WTC11 (cell line): ENCODE data around the gene SNAPC4. TPM values are rescaled to one million over a fixed set of nuclear protein-coding genes. Genes with fewer than 3 reads are reported as not detected.

Experiments
- ATAC-seq: fragments of 200-7000 bp; cut with Tn5 transposase; 2 replicates; pipeline ENCODE4 v1.10.0; 2021; ENCODE audit warnings: mild to moderate bottlenecking, moderate library complexity
- CTCF ChIA-PET: fragments of 300-600 bp; sonication (Branson Sonifier 250); formaldehyde crosslinking; loops from one replicate; lab custom pipeline; 2021; ENCODE audit warnings: antibody characterized with exemption; lab: Charles Lee
- POLR2A ChIA-PET: fragments of 350-600 bp; sonication (Branson Sonifier 250); formaldehyde crosslinking; loops from one replicate; lab custom pipeline; 2021; ENCODE audit warnings: antibody characterized with exemption; lab: Charles Lee
- DNase-seq: peaks from one replicate; pipeline ENCODE4 v3.0.0; 2021; ENCODE audit warnings: low spot score
- H3K27ac Mint-ChIP-seq: 2 replicates; pipeline ENCODE4 v1.8.0; 2021; ENCODE audit warnings: mixed read lengths
- H3K27me3 Mint-ChIP-seq: 2 replicates; pipeline ENCODE4 v1.8.0; 2021; ENCODE audit warnings: low read depth, mild to moderate bottlenecking, moderate library complexity, mixed read lengths
- H3K36me3 Mint-ChIP-seq: 2 replicates; pipeline ENCODE4 v1.8.0; 2021; ENCODE audit warnings: mixed read lengths
- H3K4me1 Mint-ChIP-seq: 2 replicates; pipeline ENCODE4 v1.8.0; 2022; ENCODE audit warnings: mixed read lengths
- H3K4me3 Mint-ChIP-seq: 2 replicates; pipeline ENCODE4 v1.8.0; 2021; ENCODE audit warnings: mild to moderate bottlenecking, moderate library complexity, mixed read lengths
- H3K9me3 Mint-ChIP-seq: 2 replicates; pipeline ENCODE4 v1.8.0; 2021; ENCODE audit warnings: mixed read lengths
- AR ChIP-seq: fragments of 250-450 bp; sonication (Bioruptor Pico); IDR thresholded peaks from 2 replicates; pipeline ENCODE4 v1.9.0; 2021; ENCODE audit warnings: mild to moderate bottlenecking
- CREB1 ChIP-seq: sonication (generic); formaldehyde crosslinking; IDR thresholded peaks from 2 replicates; pipeline ENCODE4 v1.8.0; 2023; ENCODE audit warnings: mild to moderate bottlenecking, missing genetic modification reagents
- E2F1 ChIP-seq: sonication (generic); formaldehyde crosslinking; IDR thresholded peaks from 2 replicates; pipeline ENCODE4 v1.8.0; 2022; ENCODE audit warnings: mild to moderate bottlenecking, missing genetic modification reagents
- ETV6 ChIP-seq: sonication (generic); formaldehyde crosslinking; IDR thresholded peaks from 2 replicates; pipeline ENCODE4 v1.8.1; 2022; ENCODE audit warnings: mild to moderate bottlenecking, missing genetic modification reagents
- FOXJ3 ChIP-seq: sonication (generic); formaldehyde crosslinking; IDR thresholded peaks from 2 replicates; pipeline ENCODE4 v1.9.0; 2021; ENCODE audit warnings: missing genetic modification reagents, mild to moderate bottlenecking, borderline replicate concordance
- GTF2I ChIP-seq: fragments of 250-450 bp; sonication (Bioruptor Pico); conservative IDR thresholded peaks from 2 replicates; pipeline ENCODE4 v1.4.0; 2021; ENCODE audit warnings: mild to moderate bottlenecking
- KAT7 ChIP-seq: sonication (generic); formaldehyde crosslinking; IDR thresholded peaks from 2 replicates; pipeline ENCODE4 v1.8.1; 2023; ENCODE audit warnings: missing genetic modification reagents, mild to moderate bottlenecking, borderline replicate concordance
- MYBL2 ChIP-seq: sonication (generic); formaldehyde crosslinking; IDR thresholded peaks from 2 replicates; pipeline ENCODE4 v1.8.1; 2023; ENCODE audit warnings: mild to moderate bottlenecking, moderate library complexity, missing genetic modification reagents
- NR2C2 ChIP-seq: sonication (generic); formaldehyde crosslinking; IDR thresholded peaks from 2 replicates; pipeline ENCODE4 v1.8.0; 2022; ENCODE audit warnings: mild to moderate bottlenecking, missing genetic modification reagents
- PREB ChIP-seq: sonication (generic); formaldehyde crosslinking; IDR thresholded peaks from 2 replicates; pipeline ENCODE4 v1.8.1; 2022; ENCODE audit warnings: mild to moderate bottlenecking, missing genetic modification reagents, moderate library complexity, borderline replicate concordance
- RELA ChIP-seq: sonication (generic); formaldehyde crosslinking; IDR thresholded peaks from 2 replicates; pipeline ENCODE4 v1.8.1; 2022; ENCODE audit warnings: missing genetic modification reagents, mild to moderate bottlenecking, borderline replicate concordance
- RORB ChIP-seq: fragments of 250-450 bp; sonication (Bioruptor Pico); IDR thresholded peaks from 2 replicates; pipeline ENCODE4 v1.9.0; 2021; ENCODE audit warnings: mild to moderate bottlenecking
- SP1 ChIP-seq: sonication (generic); formaldehyde crosslinking; conservative IDR thresholded peaks from 2 replicates; pipeline ENCODE4 v1.8.1; 2022; ENCODE audit warnings: missing genetic modification reagents
- USF2 ChIP-seq: sonication (generic); formaldehyde crosslinking; IDR thresholded peaks from 2 replicates; pipeline ENCODE4 v1.8.1; 2023; ENCODE audit warnings: mild to moderate bottlenecking, missing genetic modification reagents, moderate library complexity
- ZBTB21 ChIP-seq: sonication (generic); formaldehyde crosslinking; IDR thresholded peaks from 2 replicates; pipeline ENCODE4 v1.8.1; 2023; ENCODE audit warnings: mild to moderate bottlenecking, missing genetic modification reagents, borderline replicate concordance
- ZNF219 ChIP-seq: sonication (generic); formaldehyde crosslinking; IDR thresholded peaks from 2 replicates; pipeline ENCODE4 v1.8.0; 2023; ENCODE audit warnings: missing genetic modification reagents, mild to moderate bottlenecking, borderline replicate concordance
- ZNF232 ChIP-seq: sonication (generic); formaldehyde crosslinking; IDR thresholded peaks from 2 replicates; pipeline ENCODE4 v1.8.0; 2022; ENCODE audit warnings: mild to moderate bottlenecking, missing genetic modification reagents
- ZNF263 ChIP-seq: sonication (generic); formaldehyde crosslinking; IDR thresholded peaks from 2 replicates; pipeline ENCODE4 v1.8.1; 2022; ENCODE audit warnings: low read depth, mild to moderate bottlenecking, moderate library complexity, missing genetic modification reagents
- ZNF532 ChIP-seq: fragments of 250-450 bp; sonication (Bioruptor Pico); IDR thresholded peaks from 2 replicates; pipeline ENCODE4 v1.9.0; 2021; ENCODE audit warnings: mild to moderate bottlenecking, borderline replicate concordance
- total RNA-seq: library from RNA; stranded (reverse); gene quantifications from 3 replicates; pipeline ENCODE4 v1.2.3, GENCODE V29; 2021

The SNAPC4 gene
- total RNA-seq, 1 experiment from 2014 or later = 22.8 TPM

GRCh38 chr9:136357202-136357725 lies 42.7 kb downstream of the SNAPC4 start:
- Mint-ChIP-seq H3K9me3 (no peaks in the 10 kb centered on the region), H3K4me3 (no peak overlapping the region), H3K4me1 (no peaks in the 10 kb centered on the region), H3K27ac (no peak overlapping the region), H3K36me3 (no peaks in the 10 kb centered on the region)
- POLR2A ChIA-PET = no interaction called here
- CTCF ChIA-PET = interaction anchor here (0.5 kb wide), 1 partner anchor 35 kb away, joined by 3 read pairs; no protein-coding TSS in a partner anchor
- no peak for ATAC-seq
- DNase-seq = no peak
- TF ChIP-seq NR2C2 (CRISPR knock-in tag) (no peak), FOXJ3 (CRISPR knock-in tag) (no peak), MYBL2 (CRISPR knock-in tag) (no peak), ZNF232 (CRISPR knock-in tag) (no peak), RORB (no peak), ZNF219 (no peak), KAT7 (no peak), PREB (no peak), USF2 (CRISPR knock-in tag) (no peak), CREB1 (CRISPR knock-in tag) (no peak), SP1 (CRISPR knock-in tag) (no peak), ETV6 (CRISPR knock-in tag) (no peak)
- TF ChIP-seq, all 79 proteins: peak for 0
- H3K27me3 Mint-ChIP-seq = no peaks in the 10 kb centered on the region

GRCh38 chr9:136355616-136356557 lies 44.1 kb downstream of the SNAPC4 start:
- DNase-seq = no peak

GRCh38 chr9:136354592-136355085 lies 45.3 kb downstream of the SNAPC4 start:
- Mint-ChIP-seq H3K9me3 (no peaks in the 10 kb centered on the region), H3K4me3 (no peak overlapping the region), H3K36me3 (no peaks in the 10 kb centered on the region), H3K27ac (no peak overlapping the region), H3K27me3 (no peaks in the 10 kb centered on the region), H3K4me1 (no peaks in the 10 kb centered on the region)
- POLR2A ChIA-PET = interaction anchor here (0.6 to 1.5 kb wide), 2 partner anchors 70 to 303 kb away, joined by 3 read pairs; no protein-coding TSS in a partner anchor
- ATAC-seq (no peak), DNase-seq (no peak)
- CTCF ChIA-PET = interaction anchor here (0.9 to 1.9 kb wide), 2 partner anchors 8 to 9 kb away, joined by 3 to 7 read pairs; partner anchors contain the start of gene DNLZ
- TF ChIP-seq ZNF532 (CRISPR knock-in tag) (no peak), RELA (CRISPR knock-in tag) (no peak), ZNF263 (CRISPR knock-in tag) (no peak), ZBTB21 (CRISPR knock-in tag) (no peak), AR (no peak)

More at GRCh38 chr9:136355616-136356557, 44.1 kb downstream of the SNAPC4 start:
- POLR2A ChIA-PET = no interaction called here
- H3K9me3 Mint-ChIP-seq = no peaks in the 10 kb centered on the region
- H3K4me3 Mint-ChIP-seq = no peak overlapping the region
- no peak for ATAC-seq
- CTCF ChIA-PET = interaction anchor here (1.1 kb wide), 1 partner anchor 10 kb away, joined by 4 read pairs; no protein-coding TSS in a partner anchor
- TF ChIP-seq GTF2I (no peak), E2F1 (CRISPR knock-in tag) (no peak)
- no peaks in the 10 kb centered on the region for H3K4me1 Mint-ChIP-seq
- no peaks in the 10 kb centered on the region for H3K27me3 Mint-ChIP-seq
- H3K36me3 Mint-ChIP-seq = no peaks in the 10 kb centered on the region
- no peak overlapping the region for H3K27ac Mint-ChIP-seq
